GM10266 (cell line): ENCODE results near the gene LRTM1.

Experiments
- DNase-seq: peaks from one replicate; pipeline ENCODE4 v3.0.0; 2012; ENCODE audit errors: extremely low spot score
- TF ChIP-seq, protein P1 (sequence below): IDR thresholded peaks from 2 replicates; pipeline ENCODE4 v1.5.1; 2012; ENCODE audit warnings: mild to moderate bottlenecking, low read depth; ENCODE audit not compliant: control insufficient read depth, insufficient read depth; ENCODE audit errors: missing control alignments

LRTM1 gene

DNA sequence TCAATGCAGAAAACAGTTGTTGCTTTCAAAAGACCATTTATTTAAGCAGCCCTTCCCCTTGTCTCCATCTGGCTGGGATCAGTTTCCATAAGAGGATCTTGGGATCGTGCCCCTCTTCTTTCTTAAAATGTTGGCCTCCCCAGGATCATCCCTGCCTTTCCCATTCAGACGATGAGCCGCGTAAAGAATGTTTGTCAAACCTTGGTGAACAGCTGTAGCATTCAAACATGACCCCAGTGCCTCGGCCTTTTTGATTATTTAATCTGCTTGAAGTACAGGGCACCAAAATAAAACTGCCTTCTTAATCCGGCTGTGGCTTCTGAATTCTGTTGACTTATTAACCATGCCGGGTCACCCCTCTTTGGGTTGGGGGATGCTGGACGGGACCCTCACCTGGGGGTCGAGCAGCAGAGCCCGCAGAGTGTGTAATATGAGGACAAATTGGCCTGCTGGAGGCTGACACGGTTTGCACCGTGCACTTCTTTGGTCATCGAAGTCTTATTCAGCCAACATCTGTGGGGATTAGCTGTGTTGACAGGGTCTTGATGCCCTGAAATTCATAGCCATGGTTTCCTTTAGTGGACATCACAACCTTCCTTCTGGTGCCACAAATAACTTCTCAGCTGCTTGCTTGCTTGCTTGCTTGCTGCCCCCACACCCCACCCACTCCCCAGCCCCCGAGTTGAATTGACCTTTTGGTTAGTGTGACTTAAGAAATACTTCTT, at the start of gene LRTM1:
TSS of gene LRTM1 (minus strand) at position 14 of the 725 bp plus-strand sequence. CDS start 148 bp downstream, outside the sequence.
- TF ChIP-seq, protein P1, sequence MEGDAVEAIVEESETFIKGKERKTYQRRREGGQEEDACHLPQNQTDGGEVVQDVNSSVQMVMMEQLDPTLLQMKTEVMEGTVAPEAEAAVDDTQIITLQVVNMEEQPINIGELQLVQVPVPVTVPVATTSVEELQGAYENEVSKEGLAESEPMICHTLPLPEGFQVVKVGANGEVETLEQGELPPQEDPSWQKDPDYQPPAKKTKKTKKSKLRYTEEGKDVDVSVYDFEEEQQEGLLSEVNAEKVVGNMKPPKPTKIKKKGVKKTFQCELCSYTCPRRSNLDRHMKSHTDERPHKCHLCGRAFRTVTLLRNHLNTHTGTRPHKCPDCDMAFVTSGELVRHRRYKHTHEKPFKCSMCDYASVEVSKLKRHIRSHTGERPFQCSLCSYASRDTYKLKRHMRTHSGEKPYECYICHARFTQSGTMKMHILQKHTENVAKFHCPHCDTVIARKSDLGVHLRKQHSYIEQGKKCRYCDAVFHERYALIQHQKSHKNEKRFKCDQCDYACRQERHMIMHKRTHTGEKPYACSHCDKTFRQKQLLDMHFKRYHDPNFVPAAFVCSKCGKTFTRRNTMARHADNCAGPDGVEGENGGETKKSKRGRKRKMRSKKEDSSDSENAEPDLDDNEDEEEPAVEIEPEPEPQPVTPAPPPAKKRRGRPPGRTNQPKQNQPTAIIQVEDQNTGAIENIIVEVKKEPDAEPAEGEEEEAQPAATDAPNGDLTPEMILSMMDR: no peak
- no peak for DNase-seq

DNA sequence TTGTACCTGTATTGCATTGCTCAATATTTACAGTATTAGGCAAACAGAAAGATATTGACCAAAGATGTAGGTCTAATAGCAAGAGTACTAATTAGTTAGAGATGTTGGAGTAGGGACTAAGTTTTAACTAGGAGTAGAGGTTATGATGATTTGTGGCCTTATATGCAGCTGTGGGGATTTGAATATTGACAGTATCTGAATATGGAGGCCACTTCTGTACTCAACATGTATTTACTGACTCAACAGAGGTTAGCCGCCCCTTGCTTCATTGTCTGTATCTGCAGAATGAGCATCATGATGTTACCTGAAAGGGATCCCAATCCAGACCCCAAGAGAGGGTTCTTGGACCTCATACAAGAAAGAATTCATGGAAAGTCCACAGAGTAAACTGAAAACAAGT, 49.6 kb upstream of the LRTM1 start:
- no peak for DNase-seq
- TF ChIP-seq, protein P1: no peak

DNA sequence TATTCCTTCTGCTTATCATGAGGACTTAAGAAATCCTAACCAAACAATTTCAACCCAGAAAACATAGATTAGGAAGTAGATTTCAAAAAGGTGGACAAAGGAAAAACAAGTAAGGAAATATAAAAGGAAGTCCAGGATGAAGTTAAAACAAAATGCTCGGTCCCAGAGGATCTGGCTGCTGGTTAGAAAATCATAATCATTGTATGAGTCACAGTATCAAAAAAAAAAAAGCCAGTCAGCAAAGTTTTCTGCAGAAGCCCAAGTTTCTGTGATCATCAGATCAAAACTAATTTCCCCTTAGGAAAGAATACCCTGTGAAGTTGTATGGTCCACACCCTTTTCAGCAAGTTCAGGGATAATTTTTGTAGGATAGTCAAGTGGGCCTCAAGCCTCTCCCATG, 43.0 kb upstream of the LRTM1 start:
- TF ChIP-seq, protein P1: no peak
- DNase-seq: no peak

DNA sequence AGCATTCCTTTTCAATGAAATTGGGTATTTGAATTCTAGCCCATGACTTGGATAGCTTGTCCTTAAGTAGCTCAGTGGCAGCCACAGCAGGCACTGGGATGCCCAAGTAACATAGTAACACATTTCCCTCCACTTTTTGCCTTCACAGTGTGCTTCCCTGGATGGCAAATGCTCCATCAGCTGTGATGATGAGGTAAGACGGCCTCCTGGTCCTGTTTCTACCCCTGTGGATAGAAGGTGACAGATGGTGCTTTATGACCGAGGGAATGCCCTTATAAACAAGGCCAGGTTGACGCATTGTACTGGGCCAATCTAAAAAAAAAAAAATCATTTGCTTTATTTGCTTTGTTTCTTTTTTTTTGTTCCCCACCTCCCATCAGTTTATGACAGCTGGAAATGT, 41.8 kb upstream of the LRTM1 start:
- TF ChIP-seq, protein P1: no peak
- no peak for DNase-seq

DNA sequence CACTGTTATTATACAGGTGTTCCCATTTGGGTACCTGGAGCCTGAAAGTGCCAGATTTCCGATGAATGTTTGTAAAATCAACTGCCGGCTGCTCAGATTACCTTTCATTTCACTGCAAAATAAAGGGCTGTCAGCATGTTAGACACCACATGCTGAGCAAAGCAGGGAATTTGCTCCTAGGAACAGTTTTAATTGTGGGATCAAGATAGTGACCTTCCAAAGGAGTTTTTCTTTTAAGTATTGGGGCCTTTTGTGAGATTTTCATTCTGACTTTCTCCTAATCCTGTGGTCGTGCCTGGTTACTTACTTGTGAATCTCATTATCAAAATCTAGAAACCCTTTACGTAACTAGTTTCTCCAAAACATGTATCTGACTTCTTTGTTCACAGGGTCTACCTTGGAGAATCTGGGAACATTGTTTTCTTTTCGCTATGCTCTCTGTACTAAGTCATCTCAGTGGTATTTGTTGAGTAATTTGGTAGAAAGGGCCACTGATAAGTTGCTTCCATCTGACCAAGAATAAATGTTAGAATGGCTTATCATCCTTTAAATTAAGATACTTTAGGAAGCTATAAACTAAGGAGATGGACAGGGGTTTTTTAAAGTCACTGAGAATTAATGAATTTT, 40.8 kb upstream of the LRTM1 start:
- DNase-seq: no peak
- TF ChIP-seq, protein P1: no peak

DNA sequence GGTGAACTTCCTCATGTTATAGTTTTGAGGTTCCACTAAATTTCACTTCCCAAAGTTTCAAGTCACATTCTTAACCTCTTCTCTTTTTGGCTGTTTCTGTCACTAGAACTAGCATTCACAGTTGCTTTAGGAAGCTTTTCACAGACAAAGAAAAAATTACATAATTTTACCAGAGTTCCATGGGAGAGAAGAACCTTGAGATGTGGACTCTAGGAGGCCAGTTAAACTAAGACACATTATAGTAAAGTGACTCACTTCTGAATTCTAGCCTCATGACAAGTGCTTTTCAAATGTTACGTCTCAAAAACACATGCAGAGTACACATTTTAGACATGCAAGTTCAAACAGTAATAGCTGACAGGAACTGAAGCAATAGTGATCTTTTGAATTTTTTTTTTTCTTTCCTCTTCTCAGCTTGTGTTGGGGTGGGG, 39.9 kb upstream of the LRTM1 start:
- TF ChIP-seq, protein P1: no peak
- DNase-seq: no peak

DNA sequence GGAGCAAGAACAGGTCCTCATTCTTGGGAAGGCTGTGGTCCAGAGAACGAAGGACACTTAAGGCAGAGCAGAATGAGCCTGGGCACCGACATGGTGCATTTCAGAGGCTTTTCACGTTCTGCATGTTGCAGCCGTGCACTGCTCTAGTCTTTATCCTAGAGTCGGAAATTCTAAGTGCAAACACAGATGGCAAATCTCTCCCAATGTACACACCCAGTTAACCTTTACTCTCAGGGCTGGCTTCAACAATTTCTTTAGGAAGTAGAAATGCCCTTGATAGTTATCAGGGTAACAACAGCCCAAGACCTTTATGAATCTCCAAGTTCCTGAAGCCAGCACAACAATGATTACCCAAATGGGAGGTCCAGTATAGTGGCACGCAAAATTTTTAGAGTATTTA, 39.1 kb upstream of the LRTM1 start:
- DNase-seq: no peak
- TF ChIP-seq, protein P1: no peak
